HPDE6-E6E7 (cell line): Measurements from ENCODE around the gene NR4A1.
A peak's percentile ranks its signal among the peaks of the same experiment; 100 is the strongest.

ENCODE experiments used
- DNase-seq: peaks from one replicate; pipeline ENCODE4 v3.0.0; 2011; ENCODE audit warnings: missing footprints; ENCODE audit errors: extremely low spot score

NR4A1 gene

DNA sequence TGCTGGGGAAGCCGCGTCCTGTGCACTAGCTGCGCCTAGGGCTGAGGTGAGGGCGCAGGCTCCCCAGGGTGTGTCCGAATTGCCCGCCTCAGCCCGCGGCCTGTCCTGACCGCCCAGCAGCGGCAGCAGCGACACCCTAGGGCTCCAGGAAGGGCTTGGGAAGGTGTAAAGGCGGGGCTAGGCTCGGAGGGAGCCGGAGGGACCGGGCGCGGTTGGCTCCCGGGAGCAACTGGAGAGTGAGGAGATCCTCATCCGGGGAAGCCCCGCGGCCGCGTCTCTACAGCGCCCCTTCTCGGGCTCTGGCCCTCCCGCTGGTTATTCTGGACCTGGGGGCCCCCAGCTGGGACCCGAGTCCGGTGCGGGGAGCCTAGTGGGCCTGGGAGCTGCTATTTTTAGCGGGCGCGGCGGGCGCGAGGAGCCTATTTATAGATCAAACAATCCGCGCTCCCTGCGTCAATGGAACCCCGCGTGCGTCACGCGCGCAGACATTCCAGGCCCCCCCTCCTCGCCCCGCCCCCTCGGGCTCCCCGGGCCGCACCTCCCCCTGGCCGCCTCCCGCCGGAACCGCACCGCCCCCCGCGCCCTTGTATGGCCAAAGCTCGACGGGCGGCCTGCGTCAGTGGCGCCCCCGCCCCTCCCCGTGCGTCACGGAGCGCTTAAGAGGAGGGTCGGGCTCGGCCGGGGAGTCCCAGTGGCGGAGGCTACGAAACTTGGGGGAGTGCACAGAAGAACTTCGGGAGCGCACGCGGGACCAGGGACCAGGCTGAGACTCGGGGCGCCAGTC is at the start of gene NR4A1:
TSS of gene NR4A1 (plus strand) at position 685 of the 784 bp plus-strand sequence. CDS start 2,887 bp downstream, outside the sequence.
- peak; percentile 80 for DNase-seq

DNA sequence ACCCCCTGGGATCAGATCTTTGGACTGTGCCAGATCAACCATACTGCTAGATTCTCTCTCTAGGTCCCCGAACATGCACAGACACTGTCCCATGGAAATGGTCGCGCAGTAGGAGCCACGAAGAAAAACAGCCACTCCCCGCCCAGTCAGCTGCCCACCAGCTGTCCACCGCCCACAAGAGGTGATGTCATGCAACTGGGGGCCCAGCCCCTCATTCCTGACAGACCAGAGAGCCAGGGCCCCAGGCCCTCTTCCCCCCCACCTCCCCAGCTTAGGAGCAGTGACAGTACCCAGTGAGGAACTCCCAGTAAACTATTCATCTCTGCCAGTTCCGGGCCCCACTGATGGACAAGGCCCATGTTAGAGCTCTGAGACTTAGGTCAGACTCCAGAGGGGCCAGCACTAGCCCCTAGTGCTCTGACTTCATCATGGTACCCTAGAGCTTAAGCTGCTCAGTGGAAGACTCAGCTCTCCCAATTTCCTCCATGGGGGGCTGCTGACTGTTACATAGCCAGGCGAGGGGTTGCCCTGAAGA is 48.2 kb upstream of the NR4A1 start:
- DNase-seq = no peak

DNA sequence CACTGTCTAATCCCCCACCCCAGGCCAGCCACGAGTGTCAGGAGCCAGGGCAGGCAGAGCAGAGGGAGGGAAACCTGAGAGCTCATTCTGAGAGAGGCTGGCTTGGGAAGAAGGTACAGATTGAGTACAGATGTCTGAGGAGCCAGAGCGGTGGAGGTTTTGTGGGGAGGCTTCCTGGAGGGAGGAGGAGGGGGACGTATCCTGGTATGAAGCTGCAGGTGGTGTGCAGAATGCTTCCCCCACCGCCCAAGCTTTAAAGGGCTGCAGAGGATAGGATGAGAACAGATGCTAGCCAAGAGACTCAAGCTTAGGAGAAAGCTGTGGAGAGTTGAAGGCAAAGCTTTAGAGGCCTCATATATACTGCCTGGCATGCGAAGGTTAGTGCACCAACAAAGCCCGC is 47.7 kb upstream of the NR4A1 start:
- no peak for DNase-seq

DNA sequence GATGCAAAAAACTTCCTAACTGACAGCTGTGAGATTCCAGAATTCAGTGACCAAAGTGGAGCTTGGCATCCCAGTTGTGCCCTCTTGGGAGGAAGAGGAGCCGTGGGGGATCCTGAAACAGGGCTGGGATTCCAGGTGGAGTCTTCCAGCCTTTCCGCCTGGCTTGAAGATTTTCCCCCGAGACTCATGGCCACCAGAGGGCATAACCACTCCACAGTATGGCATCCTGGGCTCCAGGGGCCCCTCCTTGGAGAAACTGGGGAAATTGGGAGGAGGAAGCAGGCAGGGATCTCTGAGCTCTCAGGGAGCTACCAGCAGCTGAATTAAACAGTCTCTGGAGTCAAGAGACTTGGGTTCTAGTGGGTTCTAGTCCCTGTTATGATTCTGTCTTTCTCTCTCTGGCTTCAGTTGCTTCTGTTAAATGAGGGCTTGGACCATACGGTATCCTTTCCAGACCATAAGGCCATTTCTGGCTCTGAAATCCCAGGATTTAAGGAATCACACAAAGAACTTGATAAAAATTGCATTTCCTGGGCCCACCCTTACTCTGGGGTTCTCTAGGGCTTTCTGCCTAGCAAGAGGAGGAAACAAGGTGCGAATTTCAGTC is 47.1 kb upstream of the NR4A1 start:
- DNase-seq = peak; percentile 61

DNA sequence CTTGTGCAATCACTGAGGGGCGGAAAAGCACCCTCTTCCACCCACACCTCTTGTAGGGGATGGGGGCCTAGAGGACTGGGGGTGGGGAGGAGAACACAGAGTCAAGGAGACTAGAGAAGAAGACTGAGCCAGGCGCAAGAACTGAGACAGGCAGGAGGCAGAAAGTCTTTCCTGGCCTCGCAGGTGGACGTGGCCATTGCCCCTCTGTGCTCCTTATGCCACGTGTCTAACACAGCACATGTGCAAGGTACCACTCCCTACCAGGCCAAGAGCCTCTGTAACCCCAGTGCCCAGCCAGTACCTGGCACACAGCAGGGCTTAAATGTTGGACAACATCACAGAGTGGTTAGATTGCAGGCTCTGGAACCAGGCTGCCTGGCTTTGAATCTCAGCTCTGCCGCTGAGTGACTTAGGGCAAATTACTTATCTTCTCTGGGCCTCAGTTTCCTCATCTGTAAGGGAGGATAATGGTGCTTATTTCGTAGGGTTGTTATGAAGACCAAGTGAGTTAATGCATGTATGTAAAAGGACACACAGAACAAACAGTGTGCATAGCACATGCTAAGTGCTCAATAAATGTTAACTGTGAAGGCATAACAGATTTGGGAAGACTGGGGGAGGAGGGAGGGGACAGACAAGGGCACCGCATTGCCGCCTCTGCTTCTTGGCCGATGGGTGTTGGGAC is 45.9 kb upstream of the NR4A1 start:
- DNase-seq = no peak

DNA sequence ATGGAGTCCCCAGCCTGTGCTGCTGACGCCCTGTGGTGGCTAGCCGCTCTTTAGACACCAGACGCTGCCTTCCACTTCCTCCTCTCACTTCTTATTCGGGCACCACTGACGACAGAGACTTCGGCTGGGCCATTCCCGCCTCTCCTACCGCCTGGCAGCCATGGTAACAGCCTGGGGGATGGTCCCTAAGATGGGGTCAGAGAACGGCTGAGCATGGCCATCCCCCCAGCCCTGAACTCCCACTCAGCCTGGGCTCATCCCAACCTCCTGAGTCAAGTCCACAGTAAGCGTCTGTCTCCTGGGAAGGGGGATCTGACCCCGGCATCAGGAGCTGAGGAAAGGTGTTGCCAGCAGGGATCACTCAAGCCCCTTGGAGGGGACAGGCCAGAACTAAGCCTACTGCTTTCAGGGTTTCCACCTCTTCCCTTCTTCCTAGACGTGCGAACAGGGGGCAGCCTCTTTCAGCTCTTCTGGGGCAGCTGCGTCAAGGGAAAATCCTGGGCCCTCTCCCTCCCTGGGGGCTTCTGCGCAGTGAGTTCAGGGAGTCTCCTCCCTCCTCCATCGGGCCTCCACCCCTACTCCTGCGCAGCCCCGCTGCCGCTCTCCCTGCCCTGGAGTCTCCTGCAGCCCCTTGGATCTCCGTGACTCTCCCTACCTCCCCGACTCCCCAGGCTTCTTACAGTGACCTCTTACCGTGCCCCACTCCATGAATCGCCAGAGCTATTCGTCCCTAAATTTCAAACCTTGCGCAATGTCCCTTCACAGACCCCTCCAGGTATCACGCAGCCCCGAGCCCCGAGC is 45.1 kb upstream of the NR4A1 start:
- DNase-seq = no peak

DNA sequence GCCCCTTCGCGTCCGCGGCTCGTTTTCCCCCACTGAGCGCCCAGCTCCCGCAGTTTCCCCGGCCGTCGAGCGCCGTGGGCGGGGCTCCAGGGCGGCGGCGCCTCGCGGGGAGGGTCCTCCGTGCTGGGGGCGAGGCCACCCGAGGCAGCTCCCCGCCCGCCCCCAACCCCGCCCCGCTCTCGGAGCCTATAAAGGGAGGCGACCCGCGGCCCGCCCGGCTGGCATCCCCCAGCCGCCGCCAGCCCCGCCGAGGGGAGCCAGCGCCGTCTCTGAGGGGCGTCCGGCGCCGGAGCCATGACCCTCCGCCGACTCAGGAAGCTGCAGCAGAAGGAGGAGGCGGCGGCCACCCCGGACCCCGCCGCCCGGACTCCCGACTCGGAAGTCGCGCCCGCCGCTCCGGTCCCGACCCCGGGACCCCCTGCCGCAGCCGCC is 44.5 kb upstream of the NR4A1 start, which contains the start of gene TAMALIN:
TSS of gene TAMALIN (plus strand) at position 221 of the 432 bp plus-strand sequence. CDS start at position 295, 74 bp downstream.
- no peak for DNase-seq

DNA sequence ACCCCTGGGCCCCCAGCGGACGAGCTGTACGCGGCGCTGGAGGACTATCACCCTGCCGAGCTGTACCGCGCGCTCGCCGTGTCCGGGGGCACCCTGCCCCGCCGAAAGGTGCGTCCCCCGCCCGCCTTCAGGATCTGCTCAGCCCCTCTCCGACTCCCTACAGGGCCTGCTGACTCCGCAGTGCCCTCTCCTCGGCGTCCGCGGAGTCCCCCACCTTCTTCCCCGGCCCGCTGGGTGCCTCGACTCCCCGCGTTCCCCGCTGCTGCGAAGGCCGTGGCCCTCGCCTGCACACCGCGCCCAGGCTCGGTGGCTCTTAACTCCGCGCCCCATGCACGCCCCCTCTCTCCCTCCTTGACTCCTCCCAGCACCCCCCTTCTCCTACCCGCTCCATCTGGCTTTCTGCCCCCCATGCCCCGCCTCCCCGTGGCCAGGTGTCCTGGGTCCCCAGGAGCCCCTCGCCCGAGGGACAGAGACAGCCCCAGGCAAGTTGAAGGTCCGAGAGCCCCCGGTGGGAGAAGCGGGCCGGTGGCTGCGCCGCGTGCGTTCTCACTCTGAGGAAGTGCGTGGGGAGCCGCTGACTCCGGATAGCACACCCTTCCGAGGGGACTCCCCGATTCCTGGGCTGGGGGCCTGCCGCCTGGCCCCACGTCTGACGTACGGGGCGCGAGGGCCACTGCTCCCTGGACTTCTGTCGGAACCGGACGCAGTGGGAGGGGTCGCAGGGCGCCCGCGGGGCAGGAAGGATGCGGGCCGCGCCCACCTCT is 43.9 kb upstream of the NR4A1 start:
- no peak for DNase-seq

DNA sequence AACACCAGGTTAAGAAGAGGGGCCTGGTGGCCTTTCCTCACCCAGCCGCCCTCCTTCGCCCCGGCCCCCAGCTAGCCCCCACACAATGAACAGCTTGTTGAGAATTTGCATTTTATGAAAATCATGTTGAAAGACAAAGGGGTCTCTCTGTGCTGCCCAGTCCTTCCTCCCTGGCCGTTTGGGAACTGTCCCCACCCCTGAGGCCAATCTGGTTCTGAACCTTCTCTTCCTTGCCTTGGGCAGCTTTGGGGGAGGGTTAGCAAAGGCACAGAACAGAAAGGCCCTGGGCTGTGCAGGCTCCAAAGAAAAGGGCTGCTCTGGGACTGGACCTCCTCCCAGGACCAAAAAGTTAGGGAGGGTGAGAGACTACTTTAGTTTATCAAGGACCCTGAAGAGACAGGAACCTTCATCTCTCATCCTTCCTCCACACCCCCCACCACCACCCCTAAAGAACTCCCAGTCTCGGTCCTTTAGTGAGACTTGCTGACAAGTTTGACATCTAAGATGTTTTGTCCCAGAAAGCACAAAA is 43.2 kb upstream of the NR4A1 start:
- no peak for DNase-seq

DNA sequence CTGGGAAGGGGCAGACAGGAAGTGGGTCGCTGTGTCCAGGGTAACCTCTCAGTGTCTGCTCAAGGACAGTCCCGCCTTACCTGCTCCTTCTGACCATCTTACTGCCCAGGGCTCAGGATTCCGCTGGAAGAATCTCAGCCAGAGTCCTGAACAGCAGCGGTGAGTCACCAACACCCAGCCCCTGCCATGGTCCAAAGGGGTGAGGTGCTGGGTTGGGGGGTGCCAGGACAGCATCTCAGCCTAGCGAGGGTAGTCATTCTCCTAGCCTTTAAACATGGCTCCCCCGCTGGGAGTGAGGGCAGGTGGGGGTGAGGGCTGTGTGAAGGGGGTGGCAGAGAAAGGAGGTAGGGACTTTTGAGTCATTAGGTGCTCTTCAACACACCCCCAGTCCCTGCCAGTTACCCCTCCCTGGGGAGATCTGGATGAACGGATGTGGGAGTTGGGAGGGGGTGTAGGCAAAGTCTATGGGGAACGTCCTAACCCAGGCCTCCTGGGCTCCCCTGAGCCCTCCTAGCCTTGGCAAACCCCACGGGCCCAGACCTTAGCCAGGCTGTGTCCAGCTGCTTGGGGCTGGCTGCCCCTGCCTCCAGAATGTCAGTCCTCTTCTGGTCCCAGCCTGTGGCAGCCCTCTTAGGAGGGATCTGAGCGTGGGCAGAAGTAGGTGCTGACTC is 42.0 kb upstream of the NR4A1 start:
- DNase-seq = no peak

DNA sequence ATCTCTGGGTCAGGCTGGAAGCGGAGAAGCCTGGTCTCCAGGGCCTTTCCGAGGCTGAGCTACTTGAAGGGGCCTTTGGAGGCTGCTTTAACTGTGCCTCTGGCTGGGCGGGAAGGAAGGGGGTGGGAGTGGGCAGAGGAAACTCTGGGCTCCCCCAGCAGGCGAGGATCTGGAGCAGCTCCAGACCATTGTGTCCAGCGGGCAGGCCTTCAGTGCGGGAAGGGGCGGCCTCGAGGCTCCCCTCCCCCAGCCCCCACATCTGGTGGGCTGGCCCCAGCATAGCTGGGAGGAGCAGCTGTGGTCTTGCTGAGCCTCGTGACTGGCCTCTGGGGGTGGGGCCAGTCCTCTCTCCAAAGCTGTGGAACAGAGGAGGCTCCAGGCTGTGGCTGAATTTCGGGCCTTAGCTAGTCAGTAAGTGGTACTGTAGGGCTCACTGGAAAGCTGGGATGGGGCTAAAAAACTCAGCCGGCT is 41.1 kb upstream of the NR4A1 start:
- no peak for DNase-seq

DNA sequence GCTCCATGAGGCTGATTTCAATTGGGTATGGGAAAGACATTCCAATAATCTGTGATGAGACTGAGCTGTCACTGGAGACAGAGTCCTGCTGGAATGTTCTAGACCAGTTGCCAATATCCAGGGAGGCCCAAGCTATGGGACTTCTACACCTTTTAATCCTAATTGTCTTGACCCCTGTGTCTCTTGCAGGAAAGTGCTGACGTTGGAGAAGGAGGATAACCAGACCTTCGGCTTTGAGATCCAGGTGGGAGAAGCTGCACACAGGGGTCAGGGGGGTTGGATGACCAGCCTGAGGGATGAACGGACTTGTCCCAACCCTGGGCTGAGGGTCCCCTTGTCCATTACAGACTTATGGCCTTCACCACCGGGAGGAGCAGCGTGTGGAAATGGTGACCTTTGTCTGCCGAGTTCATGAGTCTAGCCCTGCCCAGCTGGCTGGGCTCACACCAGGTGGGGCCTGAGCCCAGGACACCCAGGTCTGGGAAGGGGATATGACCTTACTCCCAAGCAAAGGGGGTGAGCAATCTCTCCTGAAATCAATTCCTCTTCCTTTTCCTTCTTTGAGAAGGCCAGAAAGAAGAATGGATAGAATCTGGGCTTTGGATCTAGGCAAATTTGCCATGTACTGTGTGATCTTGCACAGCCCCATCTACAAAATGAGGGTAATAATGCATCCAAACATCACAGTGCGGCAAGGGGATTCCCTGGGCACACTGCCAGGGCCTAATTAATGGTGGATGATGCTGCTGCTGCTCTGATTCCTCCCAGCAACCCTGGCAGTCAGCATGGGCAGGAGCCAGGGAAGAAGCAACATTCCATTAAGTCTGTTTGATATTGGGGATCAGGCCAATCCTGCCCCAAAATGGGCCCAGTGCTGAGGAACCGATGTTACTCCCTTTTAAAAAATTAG is 40.3 kb upstream of the NR4A1 start:
- DNase-seq = no peak

DNA sequence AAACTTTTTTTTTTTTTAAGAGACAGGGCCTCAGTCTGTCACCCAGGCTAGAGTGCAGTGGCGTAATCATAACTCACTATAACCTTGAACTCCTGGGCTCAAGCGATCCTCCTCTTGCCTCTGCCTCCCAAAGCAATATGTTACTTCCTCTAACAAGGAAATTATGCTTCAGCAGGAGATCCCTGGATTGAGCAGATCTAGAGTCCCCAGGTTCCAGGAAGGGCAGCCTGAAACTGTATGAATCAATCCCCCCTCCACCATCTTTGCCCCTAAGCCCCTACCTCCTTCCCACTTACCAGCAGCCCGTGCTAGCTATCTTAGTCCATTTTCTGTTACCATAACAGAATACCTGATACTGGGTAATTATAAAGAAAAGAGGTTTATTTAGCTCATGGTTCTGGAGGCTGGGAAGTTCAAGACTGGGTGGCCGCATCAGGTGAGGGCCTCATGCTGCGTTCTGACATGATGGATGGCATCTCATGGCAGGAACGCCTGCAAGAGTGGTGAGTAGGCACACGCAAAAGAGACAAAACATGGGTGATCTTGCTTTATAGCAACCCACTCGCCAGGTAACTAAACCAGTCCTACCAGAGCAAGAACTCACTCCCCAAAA is 39.5 kb upstream of the NR4A1 start:
- DNase-seq = no peak

DNA sequence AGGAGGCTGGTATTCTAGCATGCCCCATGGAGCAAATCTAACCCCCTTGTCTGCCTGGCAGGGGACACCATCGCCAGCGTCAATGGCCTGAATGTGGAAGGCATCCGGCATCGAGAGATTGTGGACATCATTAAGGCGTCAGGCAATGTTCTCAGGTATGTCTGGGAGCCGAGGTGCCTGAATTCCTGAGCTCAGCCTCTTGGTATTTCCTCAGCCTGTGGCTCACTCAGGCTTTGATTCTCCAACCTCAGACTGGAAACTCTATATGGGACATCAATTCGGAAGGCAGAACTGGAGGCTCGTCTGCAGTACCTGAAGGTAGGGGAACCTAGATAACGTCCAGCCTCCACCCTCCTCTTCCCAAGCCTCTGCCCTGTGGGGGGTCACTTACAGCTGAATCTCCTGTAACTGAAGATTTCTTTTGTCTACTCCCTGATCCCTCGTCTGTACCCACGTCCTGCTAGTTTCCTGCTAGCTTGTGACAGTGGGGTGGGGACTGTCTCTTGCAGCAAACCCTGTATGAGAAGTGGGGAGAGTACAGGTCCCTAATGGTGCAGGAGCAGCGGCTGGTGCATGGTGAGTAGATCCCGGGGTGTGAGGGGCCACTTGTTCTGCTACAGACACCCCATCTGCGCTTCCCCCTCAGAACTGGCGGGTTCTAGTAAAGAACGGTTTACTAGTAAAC is 37.5 kb upstream of the NR4A1 start:
- DNase-seq = no peak

DNA sequence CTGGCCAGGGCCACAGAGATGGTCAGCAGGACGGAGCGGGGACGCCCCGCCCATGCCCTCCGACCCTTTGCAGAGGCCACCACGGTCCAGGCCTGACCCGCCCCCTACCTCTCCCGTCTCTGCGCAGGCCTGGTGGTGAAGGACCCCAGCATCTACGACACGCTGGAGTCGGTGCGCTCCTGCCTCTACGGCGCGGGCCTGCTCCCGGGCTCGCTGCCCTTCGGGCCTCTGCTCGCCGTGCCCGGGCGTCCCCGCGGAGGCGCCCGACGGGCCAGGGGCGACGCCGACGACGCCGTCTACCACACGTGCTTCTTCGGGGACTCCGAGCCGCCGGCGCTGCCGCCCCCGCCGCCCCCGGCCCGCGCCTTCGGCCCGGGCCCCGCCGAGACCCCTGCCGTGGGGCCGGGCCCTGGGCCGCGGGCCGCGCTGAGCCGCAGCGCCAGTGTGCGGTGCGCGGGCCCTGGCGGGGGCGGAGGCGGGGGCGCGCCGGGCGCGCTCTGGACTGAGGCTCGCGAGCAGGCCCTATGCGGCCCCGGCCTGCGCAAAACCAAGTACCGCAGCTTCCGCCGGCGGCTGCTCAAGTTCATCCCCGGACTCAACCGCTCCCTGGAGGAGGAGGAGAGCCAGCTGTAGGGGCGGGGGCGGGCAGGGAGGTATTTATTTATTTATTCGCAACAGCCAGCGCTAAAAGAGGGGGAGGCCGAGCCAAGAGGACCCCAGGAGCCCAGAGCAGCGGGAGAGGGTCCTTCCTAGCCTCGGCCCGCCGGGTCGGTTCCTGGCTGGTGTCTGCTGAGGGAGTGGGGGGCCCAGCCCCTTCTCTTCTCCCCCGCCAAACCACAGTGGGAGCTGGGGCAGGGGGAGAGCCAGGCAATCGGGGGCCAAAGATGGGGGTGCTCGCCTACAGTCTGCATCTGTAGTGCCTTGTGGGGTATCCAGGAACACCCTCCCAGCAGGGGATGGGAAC is 36.4 kb upstream of the NR4A1 start:
- DNase-seq = no peak

DNA sequence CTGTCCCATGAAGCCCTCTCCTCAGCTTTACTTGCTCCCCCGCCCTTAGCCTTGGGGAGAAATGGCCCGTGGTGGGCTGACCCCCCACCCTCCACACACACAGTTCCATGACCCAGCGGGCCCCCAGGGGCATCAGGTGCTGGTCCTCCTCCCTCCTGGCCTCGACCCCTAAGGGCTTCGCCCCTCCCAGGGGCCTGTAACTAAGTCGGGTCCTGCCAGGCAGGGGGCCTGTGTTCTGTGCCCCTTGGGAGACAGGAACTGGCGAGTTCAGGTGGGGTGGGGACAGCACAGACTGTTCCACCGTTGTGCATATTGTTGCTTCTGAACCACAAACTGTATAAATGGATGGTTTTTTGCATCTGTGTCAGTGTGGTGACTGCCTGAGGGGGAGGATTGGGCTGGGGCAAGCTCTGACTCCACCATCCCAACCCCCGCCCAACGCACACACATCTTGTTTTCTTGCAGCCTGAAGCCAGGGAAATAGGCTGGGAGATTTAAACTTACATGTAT is 35.7 kb upstream of the NR4A1 start:
- no peak for DNase-seq
